Measurements from ENCODE around the gene GUSB.
"Not testable (repeated sequence)": the region's sequence is repeated elsewhere in the genome, so short reads cannot be mapped to it uniquely, and the experiment has no call there.

DNA sequence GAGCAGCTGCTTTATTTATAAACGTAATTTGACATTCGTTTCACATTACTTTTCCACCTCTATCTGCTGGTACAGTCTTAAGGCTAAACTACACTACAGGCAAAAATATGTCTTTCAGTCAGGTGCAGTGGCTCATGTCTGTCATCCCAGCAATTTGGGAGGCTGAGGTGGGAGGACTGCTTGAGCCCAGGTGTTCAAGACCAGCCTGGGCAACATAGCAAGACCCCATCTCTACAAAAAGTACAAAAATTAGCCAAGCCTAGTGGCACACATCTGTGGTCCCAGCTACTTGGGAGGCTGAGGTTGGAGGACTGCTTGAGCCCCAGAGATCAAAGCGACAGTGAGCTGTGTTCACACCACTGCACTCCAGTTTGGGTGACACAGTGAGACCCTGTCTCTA lies 17.3 kb downstream of the GUSB start:
- TF ChIP-seq, protein P1, sequence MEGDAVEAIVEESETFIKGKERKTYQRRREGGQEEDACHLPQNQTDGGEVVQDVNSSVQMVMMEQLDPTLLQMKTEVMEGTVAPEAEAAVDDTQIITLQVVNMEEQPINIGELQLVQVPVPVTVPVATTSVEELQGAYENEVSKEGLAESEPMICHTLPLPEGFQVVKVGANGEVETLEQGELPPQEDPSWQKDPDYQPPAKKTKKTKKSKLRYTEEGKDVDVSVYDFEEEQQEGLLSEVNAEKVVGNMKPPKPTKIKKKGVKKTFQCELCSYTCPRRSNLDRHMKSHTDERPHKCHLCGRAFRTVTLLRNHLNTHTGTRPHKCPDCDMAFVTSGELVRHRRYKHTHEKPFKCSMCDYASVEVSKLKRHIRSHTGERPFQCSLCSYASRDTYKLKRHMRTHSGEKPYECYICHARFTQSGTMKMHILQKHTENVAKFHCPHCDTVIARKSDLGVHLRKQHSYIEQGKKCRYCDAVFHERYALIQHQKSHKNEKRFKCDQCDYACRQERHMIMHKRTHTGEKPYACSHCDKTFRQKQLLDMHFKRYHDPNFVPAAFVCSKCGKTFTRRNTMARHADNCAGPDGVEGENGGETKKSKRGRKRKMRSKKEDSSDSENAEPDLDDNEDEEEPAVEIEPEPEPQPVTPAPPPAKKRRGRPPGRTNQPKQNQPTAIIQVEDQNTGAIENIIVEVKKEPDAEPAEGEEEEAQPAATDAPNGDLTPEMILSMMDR (conservative IDR thresholded peaks at IDR 0.05 in 1 of 2, IDR thresholded peaks at IDR 0.05 in 1 of 2; ENCODE audit: low read depth in 1 of 2, low read length in 2 of 2): not testable (repeated sequence)
- TF ChIP-seq EZH2 (IDR thresholded peaks at IDR 0.05; ENCODE audit: low read length, missing control alignments): not testable (repeated sequence)
